ENCODE results near the gene GARIN1A.

DNA sequence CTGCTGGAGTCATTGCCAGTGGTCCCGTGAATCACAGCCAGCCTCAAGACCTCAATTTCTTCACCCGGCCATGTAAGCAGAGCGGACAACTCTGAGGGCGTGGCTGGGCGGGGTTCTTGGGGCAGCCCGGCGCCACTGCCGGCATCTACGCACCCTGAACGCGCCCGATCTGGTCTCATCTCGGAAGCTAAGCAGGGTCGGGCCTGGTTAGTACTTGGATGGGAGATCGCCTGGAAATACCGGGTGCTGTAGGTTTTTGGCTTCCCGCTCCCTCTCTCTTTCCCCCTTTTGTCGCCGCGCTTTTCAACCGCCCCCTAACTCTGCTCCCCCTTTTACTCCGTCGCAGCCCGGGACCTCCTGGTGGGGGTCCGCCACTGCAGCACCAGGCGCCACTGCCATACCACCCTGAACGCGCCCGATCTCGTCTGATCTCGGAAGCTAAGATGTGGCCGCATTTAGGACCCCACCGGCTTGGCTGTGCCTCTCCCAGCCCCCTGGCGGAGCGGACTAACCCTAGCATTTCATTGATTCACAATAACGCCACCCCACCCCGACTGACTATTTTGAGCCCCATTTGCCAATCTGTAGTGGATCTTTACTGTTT lies 25.3 kb downstream of the GARIN1A start:
- TF ChIP-seq POLR2A (IDR thresholded peaks at IDR 0.05) (no peak), POLR2AphosphoS5 (IDR thresholded peaks at IDR 0.05) (peak in 1 of 3 donors; percentile 52)
- TF ChIP-seq, protein P1, sequence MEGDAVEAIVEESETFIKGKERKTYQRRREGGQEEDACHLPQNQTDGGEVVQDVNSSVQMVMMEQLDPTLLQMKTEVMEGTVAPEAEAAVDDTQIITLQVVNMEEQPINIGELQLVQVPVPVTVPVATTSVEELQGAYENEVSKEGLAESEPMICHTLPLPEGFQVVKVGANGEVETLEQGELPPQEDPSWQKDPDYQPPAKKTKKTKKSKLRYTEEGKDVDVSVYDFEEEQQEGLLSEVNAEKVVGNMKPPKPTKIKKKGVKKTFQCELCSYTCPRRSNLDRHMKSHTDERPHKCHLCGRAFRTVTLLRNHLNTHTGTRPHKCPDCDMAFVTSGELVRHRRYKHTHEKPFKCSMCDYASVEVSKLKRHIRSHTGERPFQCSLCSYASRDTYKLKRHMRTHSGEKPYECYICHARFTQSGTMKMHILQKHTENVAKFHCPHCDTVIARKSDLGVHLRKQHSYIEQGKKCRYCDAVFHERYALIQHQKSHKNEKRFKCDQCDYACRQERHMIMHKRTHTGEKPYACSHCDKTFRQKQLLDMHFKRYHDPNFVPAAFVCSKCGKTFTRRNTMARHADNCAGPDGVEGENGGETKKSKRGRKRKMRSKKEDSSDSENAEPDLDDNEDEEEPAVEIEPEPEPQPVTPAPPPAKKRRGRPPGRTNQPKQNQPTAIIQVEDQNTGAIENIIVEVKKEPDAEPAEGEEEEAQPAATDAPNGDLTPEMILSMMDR (IDR thresholded peaks at IDR 0.05 in 8 of 11, conservative IDR thresholded peaks at IDR 0.05 in 3 of 11): peak in 1 of 11 experiments; percentile 11

Data from spleen (tissue), 7 donors.